ENCODE measurements around the gene GDF10.

- TF ChIP-seq IKZF1 (IDR thresholded peaks at IDR 0.05) (no peak), SNRNP70 (IDR thresholded peaks at IDR 0.05; ENCODE audit: low read depth, low read length) (no peak), PRDM4 (CRISPR knock-in tag; IDR thresholded peaks at IDR 0.05; ENCODE audit: borderline replicate concordance) (no peak), CTCF (CRISPR knock-in tag; IDR thresholded peaks at IDR 0.05) (no peak), CENPBD1 (CRISPR knock-in tag; IDR thresholded peaks at IDR 0.05; ENCODE audit: borderline replicate concordance, low read depth) (no peak), NCOR1 (IDR thresholded peaks at IDR 0.05; ENCODE audit: borderline replicate concordance, low read length) (no peak), USF2 (IDR thresholded peaks at IDR 0.05; ENCODE audit: low read depth, low read length) (no peak), USF2 (CRISPR knock-in tag; IDR thresholded peaks at IDR 0.05; ENCODE audit: borderline replicate concordance) (no peak), MYPOP (CRISPR knock-in tag; IDR thresholded peaks at IDR 0.05) (no peak), TAF1 (CRISPR knock-in tag; IDR thresholded peaks at IDR 0.05) (no peak), JUN (CRISPR knock-in tag; IDR thresholded peaks at IDR 0.05) (no peak), ZNF253 (CRISPR knock-in tag; IDR thresholded peaks at IDR 0.05; ENCODE audit: borderline replicate concordance) (no peak), NR2F2 (IDR thresholded peaks at IDR 0.05; ENCODE audit: borderline replicate concordance, low read depth) (no peak), ELF4 (CRISPR knock-in tag; IDR thresholded peaks at IDR 0.05; ENCODE audit: borderline replicate concordance) (no peak)
Observed at GRCh38 chr10:47266602-47267001, 33.4 kb upstream of the GDF10 start.

Data from HepG2 (cell line).